Stimulated activated CD4-positive, alpha-beta T cell treated with anti-CD3 and anti-CD28 coated beads, Interleukin-12 subunit alpha, Interleukin-12 subunit beta, amount 100 ng/mL, for 24 hours (primary cell): Measurements from ENCODE around the gene CAMKMT.

Experiments
- DNase-seq, 2 experiments: peaks; one replicate each; pipeline ENCODE4 v3.0.0-alpha.2; 2020; ENCODE audit warnings: low read depth in 2 of 2

Gene CAMKMT

GRCh38 chr2:44689516-44689915 lies 327.8 kb downstream of the CAMKMT start:
- DNase-seq, result no peak

DNA sequence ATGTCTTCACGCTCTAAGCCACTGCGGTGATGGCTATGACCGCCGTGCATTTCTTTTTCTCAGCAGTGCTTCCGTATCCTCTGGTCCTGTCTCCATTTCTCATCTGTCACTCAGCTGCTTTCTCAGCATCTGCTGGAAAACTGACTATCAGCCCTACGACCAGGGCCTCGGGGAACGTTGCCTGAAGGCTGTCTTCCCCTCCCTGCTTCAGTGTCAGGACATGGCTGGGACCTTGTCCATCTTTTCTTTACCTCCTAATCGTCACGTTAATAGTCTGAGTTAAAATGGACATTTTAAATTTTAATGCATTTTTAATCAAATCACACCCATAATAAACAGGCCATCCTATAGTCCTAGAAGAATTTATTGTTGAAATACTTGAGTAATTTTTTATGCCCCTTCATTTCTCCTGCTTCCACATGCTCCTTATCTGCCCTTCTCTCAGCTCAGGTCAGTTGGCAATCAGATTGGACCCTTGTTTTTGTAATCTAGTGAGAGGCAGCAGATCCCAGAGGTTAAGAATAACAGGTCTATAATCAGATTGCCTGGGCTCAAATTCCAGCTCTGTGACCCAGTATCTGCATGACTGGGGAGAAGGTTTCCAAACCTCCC lies 329.5 kb downstream of the CAMKMT start:
- DNase-seq, result no peak

- no peak for DNase-seq
These were observed 331.1 kb downstream of the CAMKMT start for GRCh38 chr2:44692821-44693220.

- DNase-seq, result no peak
These were observed 339.1 kb downstream of the CAMKMT start for GRCh38 chr2:44700824-44701223.

- DNase-seq, result no peak
These were observed 343.6 kb downstream of the CAMKMT start for GRCh38 chr2:44705356-44705755.

DNA sequence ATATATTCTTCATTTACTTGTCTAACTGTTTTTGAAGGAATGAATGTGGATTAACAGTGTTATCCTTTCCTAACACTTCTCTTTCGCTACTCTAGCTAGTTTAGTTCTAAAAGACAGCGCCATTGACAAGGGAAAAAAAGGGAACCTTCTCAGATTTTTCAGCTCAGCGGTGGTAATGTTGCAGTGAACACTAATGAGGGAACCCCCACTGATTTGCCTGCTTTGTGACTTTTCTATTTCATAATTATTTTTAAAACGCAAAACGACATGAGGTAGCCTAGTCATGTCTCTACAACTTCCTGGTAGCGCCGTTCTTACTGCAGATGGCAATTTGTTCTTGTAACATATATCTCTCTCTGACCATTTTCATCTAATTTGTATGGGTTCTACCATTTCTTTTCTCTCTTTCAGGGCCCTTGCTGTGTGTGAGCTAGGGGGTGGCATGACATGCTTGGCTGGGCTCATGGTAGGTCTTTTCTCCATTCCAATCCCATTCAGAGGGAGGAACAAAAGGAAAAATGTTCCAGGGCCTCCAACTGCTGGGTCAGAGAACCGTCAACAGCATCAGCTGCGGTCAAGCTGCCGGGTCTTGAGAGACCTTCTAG lies 344.2 kb downstream of the CAMKMT start:
- no peak for DNase-seq

- DNase-seq, result no peak
These were observed 345.2 kb downstream of the CAMKMT start for GRCh38 chr2:44706681-44707553.

GRCh38 chr2:44707945-44708660 lies 346.4 kb downstream of the CAMKMT start:
- no peak for DNase-seq

DNA sequence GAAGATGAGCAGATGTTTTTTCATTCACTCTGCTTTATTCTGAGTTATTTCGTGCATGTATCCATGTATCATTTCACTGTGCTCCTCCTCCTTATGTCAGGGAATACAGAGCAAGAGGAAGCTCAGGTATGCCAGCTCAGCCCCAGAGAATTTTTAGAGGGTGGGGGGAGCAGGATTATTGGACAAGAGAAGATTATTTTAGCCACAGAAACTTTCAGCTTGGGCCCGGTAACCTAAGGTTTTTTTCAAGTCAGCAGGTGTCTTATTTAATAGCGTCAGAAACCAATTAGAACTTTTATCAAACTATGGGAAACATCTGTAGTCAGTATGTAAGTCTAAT lies 346.9 kb downstream of the CAMKMT start:
- DNase-seq, result no peak

GRCh38 chr2:44713170-44713569 lies 351.4 kb downstream of the CAMKMT start:
- DNase-seq, result no peak

DNA sequence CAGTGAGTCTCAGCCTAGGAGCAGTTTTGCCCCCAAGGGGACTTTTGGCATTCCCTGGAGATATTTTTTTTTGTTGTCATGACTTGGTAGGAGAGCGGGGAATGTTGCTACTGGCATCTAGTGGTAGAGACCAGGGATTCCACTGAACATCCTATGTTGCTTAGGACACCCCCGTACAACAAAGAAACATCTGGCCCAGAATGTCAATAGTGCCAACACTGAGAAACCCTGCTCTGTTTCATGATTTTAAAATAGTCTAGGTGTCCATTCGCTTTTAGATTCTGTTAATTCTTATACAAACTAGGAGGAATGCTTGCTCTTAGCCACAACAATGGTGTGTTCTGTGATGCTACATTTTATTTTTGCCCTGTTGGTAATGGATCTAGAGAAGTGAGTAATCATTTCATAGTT lies 353.9 kb downstream of the CAMKMT start:
- DNase-seq, result no peak

GRCh38 chr2:44716131-44716530 lies 354.4 kb downstream of the CAMKMT start:
- DNase-seq, result no peak

- no peak for DNase-seq
These were observed 356.7 kb downstream of the CAMKMT start for GRCh38 chr2:44718431-44718830.

GRCh38 chr2:44719562-44719961 lies 357.8 kb downstream of the CAMKMT start:
- DNase-seq, result no peak

DNA sequence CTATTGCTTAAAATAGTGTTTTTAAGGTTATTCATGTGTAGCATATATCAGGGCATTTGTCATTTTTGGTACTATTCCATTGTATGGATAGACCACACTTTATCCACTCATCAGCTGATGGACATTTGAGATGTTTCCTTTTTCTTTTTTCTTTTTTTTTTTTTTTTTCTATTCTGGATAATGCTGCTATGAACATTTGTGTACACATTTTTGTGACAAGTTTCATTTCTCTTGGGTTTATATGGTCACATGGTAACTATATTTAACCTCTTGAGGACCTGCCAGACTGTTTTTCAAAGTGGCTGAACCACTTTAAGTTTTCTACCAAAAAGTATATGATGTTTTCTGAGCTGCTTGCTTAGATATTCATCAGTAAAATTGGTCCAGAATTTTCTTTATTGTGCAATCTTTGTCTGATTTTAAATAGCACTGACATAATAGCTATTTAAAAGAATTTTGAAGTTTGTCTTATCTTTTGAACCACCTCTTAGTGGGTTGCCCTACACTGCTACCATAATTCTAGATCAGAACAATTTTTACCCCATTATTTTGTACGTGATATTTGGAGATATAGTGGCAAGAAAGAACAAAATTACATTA lies 360.4 kb downstream of the CAMKMT start:
- no peak for DNase-seq

GRCh38 chr2:44723921-44724320 lies 362.2 kb downstream of the CAMKMT start:
- no peak for DNase-seq

GRCh38 chr2:44730593-44730992 lies 368.8 kb downstream of the CAMKMT start:
- DNase-seq, result no peak

- no peak for DNase-seq
These were observed 369.8 kb downstream of the CAMKMT start for GRCh38 chr2:44731505-44731904.

DNA sequence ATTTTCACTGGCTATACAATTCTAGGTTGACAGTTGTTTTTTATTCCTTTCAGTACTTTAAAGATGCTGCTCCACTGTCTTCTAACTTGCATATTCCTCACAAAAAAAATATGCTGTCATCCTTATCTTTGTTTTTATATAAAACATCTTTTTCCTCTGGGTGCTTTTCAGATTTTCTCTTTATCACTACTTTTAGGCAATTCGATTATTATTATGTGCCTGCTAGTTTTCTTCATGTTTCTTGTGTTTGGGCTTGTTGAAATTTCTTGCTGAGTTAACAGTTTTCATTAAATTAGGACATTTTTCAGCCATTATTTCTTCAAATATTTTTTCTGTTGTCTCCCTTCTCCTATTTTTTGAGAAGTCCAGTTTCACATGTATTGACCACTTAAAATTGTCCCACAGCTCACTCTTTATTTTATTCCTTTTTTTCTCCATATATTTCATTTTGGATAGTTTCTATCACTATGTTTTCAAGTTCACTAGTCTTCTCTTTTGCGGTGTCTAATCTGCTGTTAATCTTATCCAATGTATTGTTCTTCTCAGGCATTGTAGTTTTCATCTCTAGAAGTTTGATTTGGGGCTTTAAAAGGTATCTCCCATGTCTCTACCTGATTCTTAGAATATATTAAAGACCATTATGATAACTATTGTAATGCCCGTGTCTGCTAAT lies 374.7 kb downstream of the CAMKMT start:
- DNase-seq, result no peak

DNA sequence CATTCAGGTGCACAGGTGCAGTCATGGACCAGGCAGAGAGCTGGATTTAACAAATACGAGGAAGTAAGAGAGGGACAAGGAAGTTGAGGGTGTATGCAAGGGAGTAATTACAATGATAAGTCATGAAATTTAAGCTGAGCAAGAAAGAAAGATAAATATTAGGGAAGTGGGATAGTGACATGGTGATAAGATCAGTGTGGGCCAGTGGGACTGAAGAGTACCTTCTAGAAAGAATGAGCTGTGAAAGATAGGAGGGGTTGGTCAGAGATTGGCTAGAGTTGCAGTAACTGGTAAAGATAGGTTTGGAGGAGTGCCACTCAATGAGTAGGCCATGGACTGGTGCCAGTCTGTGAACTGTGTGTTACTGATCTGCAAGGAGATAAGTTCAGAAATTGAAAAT lies 378.9 kb downstream of the CAMKMT start:
- no peak for DNase-seq

DNA sequence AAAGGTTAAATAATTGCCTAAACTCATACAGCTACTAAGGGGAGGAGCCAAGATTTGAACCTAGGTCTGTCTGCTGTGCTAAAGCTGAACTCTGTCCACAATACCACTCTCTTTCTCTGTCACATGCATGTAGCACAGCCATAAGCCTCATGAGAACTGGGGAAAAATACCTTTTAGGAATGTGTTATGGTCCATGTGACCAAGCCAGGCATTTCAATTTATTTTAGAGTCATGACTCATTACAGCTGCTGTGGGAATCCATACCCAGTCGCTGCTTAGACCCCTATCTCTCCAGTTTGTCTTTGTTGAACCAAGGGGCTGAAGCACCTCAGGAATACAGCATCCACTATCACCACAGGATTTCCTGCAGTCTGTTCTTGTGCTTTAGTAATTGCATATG lies 379.8 kb downstream of the CAMKMT start:
- DNase-seq, result no peak
